ENCODE data around the gene CYP21A2.
"Not testable (repeated sequence)": the region's sequence is repeated elsewhere in the genome, so short reads cannot be mapped to it uniquely, and the experiment has no call there.

The CYP21A2 gene

GRCh38 chr6:32037598-32038524, at the start of gene CYP21A2:
Gene CYP21A2 (plus strand): TSS chr6:32038415. CDS start chr6:32038423, 8 bp downstream.
- DNase-seq = not testable (repeated sequence)

GRCh38 chr6:31989363-31989762, 48.9 kb upstream of the CYP21A2 start:
- not testable (repeated sequence) for DNase-seq

- DNase-seq = not testable (repeated sequence)
These were observed 43.8 kb upstream of the CYP21A2 start for GRCh38 chr6:31994421-31994820.

- DNase-seq = not testable (repeated sequence)
These were observed 41.8 kb upstream of the CYP21A2 start for GRCh38 chr6:31996385-31996784.

GRCh38 chr6:32002546-32003268, 35.5 kb upstream of the CYP21A2 start:
- not testable (repeated sequence) for DNase-seq

- DNase-seq = not testable (repeated sequence)
These were observed 34.9 kb upstream of the CYP21A2 start for GRCh38 chr6:32003301-32003700.

- DNase-seq = not testable (repeated sequence)
These were observed 33.8 kb upstream of the CYP21A2 start for GRCh38 chr6:32004393-32004792.

- not testable (repeated sequence) for DNase-seq
These were observed 33.2 kb upstream of the CYP21A2 start for GRCh38 chr6:32004864-32005537.

- not testable (repeated sequence) for DNase-seq
These were observed 32.7 kb upstream of the CYP21A2 start for GRCh38 chr6:32005538-32005880.

- not testable (repeated sequence) for DNase-seq
These were observed 32.2 kb upstream of the CYP21A2 start for GRCh38 chr6:32005991-32006529.

- DNase-seq = not testable (repeated sequence)
These were observed 31.1 kb upstream of the CYP21A2 start for GRCh38 chr6:32007086-32007485.

GRCh38 chr6:32008037-32008436, 30.2 kb upstream of the CYP21A2 start:
- DNase-seq = not testable (repeated sequence)

GRCh38 chr6:32008616-32009015, 29.6 kb upstream of the CYP21A2 start:
- not testable (repeated sequence) for DNase-seq

GRCh38 chr6:32009537-32009936, 28.7 kb upstream of the CYP21A2 start:
- not testable (repeated sequence) for DNase-seq

GRCh38 chr6:32010856-32011530, 27.2 kb upstream of the CYP21A2 start:
- not testable (repeated sequence) for DNase-seq

GRCh38 chr6:32012941-32013617, 25.1 kb upstream of the CYP21A2 start:
- not testable (repeated sequence) for DNase-seq

GRCh38 chr6:32013738-32014137, 24.5 kb upstream of the CYP21A2 start:
- DNase-seq = not testable (repeated sequence)

GRCh38 chr6:32014547-32014946, 23.7 kb upstream of the CYP21A2 start, which contains the start of gene C4B:
Gene C4B (plus strand): TSS chr6:32014795. CDS start chr6:32014846, 51 bp downstream.
- DNase-seq = not testable (repeated sequence)

- DNase-seq = not testable (repeated sequence)
These were observed 16.1 kb upstream of the CYP21A2 start for GRCh38 chr6:32022100-32022499.

GRCh38 chr6:32028631-32029030, 9.6 kb upstream of the CYP21A2 start:
- not testable (repeated sequence) for DNase-seq

GRCh38 chr6:32029553-32029952, 8.7 kb upstream of the CYP21A2 start:
- DNase-seq = not testable (repeated sequence)
